Measurements from ENCODE around the gene DHX8.

DHX8 gene

GRCh38 chr17:43543300-43543699, 59.5 kb downstream of the DHX8 start:
- DNase-seq (ENCODE audit: insufficient read length), result no peak
- FAIRE-seq, result no peak

GRCh38 chr17:43543771-43544575, 60.2 kb downstream of the DHX8 start:
- TF ChIP-seq TAF1 (IDR thresholded peaks at IDR 0.05; ENCODE audit: borderline replicate concordance, low read depth, low read length) (no peak), POLR2A (IDR thresholded peaks at IDR 0.05; ENCODE audit: low read depth, low read length) (no peak), POLR2AphosphoS5 (IDR thresholded peaks at IDR 0.05; ENCODE audit: low read depth, low read length) (no peak)
- FAIRE-seq (no peak), DNase-seq (ENCODE audit: insufficient read length) (no peak)

More at GRCh38 chr17:43543300-43543699, 59.5 kb downstream of the DHX8 start:
- TF ChIP-seq TAF1 (IDR thresholded peaks at IDR 0.05; ENCODE audit: borderline replicate concordance, low read depth, low read length) (no peak), POLR2AphosphoS5 (IDR thresholded peaks at IDR 0.05; ENCODE audit: low read depth, low read length) (no peak), POLR2A (IDR thresholded peaks at IDR 0.05; ENCODE audit: low read depth, low read length) (no peak)

GRCh38 chr17:43545383-43545632, 61.5 kb downstream of the DHX8 start:
- FAIRE-seq (no peak), DNase-seq (ENCODE audit: insufficient read length) (peak; percentile 47)
- TF ChIP-seq TAF1 (IDR thresholded peaks at IDR 0.05; ENCODE audit: borderline replicate concordance, low read depth, low read length) (no peak), POLR2AphosphoS5 (IDR thresholded peaks at IDR 0.05; ENCODE audit: low read depth, low read length) (no peak), POLR2A (IDR thresholded peaks at IDR 0.05; ENCODE audit: low read depth, low read length) (no peak)

GRCh38 chr17:43546319-43547188, 62.8 kb downstream of the DHX8 start, which contains the start of gene ETV4:
Gene ETV4 (minus strand): TSS chr17:43546340. CDS start chr17:43545617, 723 bp downstream.
- TF ChIP-seq POLR2AphosphoS5 (IDR thresholded peaks at IDR 0.05; ENCODE audit: low read depth, low read length), result no peak
- DNase-seq (ENCODE audit: insufficient read length) (peak; percentile 96), FAIRE-seq (peak; percentile 73)

- TF ChIP-seq TAF1 (IDR thresholded peaks at IDR 0.05; ENCODE audit: borderline replicate concordance, low read depth, low read length), result no peak
- no peak for TF ChIP-seq POLR2AphosphoS5 (IDR thresholded peaks at IDR 0.05; ENCODE audit: low read depth, low read length)
- TF ChIP-seq POLR2A (IDR thresholded peaks at IDR 0.05; ENCODE audit: low read depth, low read length), result no peak
- FAIRE-seq (no peak), DNase-seq (ENCODE audit: insufficient read length) (no peak)
Observed at GRCh38 chr17:43547189-43547550, 63.4 kb downstream of the DHX8 start.

- DNase-seq (ENCODE audit: insufficient read length) (no peak), FAIRE-seq (no peak)
- no peak for TF ChIP-seq POLR2AphosphoS5 (IDR thresholded peaks at IDR 0.05; ENCODE audit: low read depth, low read length)
- no peak for TF ChIP-seq POLR2A (IDR thresholded peaks at IDR 0.05; ENCODE audit: low read depth, low read length)
- no peak for TF ChIP-seq TAF1 (IDR thresholded peaks at IDR 0.05; ENCODE audit: borderline replicate concordance, low read depth, low read length)
Observed at GRCh38 chr17:43547659-43548256, 64.0 kb downstream of the DHX8 start.

- DNase-seq (ENCODE audit: insufficient read length), result no peak
- TF ChIP-seq POLR2A (IDR thresholded peaks at IDR 0.05; ENCODE audit: low read depth, low read length) (no peak), POLR2AphosphoS5 (IDR thresholded peaks at IDR 0.05; ENCODE audit: low read depth, low read length) (no peak), TAF1 (IDR thresholded peaks at IDR 0.05; ENCODE audit: borderline replicate concordance, low read depth, low read length) (no peak)
- no peak for FAIRE-seq
Observed at GRCh38 chr17:43548689-43549379, 65.1 kb downstream of the DHX8 start.

- TF ChIP-seq POLR2A (IDR thresholded peaks at IDR 0.05; ENCODE audit: low read depth, low read length) (no peak), TAF1 (IDR thresholded peaks at IDR 0.05; ENCODE audit: borderline replicate concordance, low read depth, low read length) (no peak), POLR2AphosphoS5 (IDR thresholded peaks at IDR 0.05; ENCODE audit: low read depth, low read length) (no peak)
- FAIRE-seq, result no peak
- no peak for DNase-seq (ENCODE audit: insufficient read length)
Observed at GRCh38 chr17:43549496-43549895, 65.7 kb downstream of the DHX8 start.

GRCh38 chr17:43550754-43551153, 67.0 kb downstream of the DHX8 start:
- FAIRE-seq (no peak), DNase-seq (ENCODE audit: insufficient read length) (no peak)
- TF ChIP-seq TAF1 (IDR thresholded peaks at IDR 0.05; ENCODE audit: borderline replicate concordance, low read depth, low read length) (no peak), POLR2A (IDR thresholded peaks at IDR 0.05; ENCODE audit: low read depth, low read length) (no peak), POLR2AphosphoS5 (IDR thresholded peaks at IDR 0.05; ENCODE audit: low read depth, low read length) (no peak)

GRCh38 chr17:43552229-43552837, 68.6 kb downstream of the DHX8 start:
- DNase-seq (ENCODE audit: insufficient read length) (no peak), FAIRE-seq (no peak)
- TF ChIP-seq POLR2AphosphoS5 (IDR thresholded peaks at IDR 0.05; ENCODE audit: low read depth, low read length) (no peak), TAF1 (IDR thresholded peaks at IDR 0.05; ENCODE audit: borderline replicate concordance, low read depth, low read length) (no peak), POLR2A (IDR thresholded peaks at IDR 0.05; ENCODE audit: low read depth, low read length) (no peak)

- no peak for FAIRE-seq
- DNase-seq (ENCODE audit: insufficient read length), result no peak
- no peak for TF ChIP-seq POLR2A (IDR thresholded peaks at IDR 0.05; ENCODE audit: low read depth, low read length)
- no peak for TF ChIP-seq TAF1 (IDR thresholded peaks at IDR 0.05; ENCODE audit: borderline replicate concordance, low read depth, low read length)
- no peak for TF ChIP-seq POLR2AphosphoS5 (IDR thresholded peaks at IDR 0.05; ENCODE audit: low read depth, low read length)
Observed at GRCh38 chr17:43553573-43553972, 69.8 kb downstream of the DHX8 start.
